HG03196 (cell line): Measurements from ENCODE around the gene MYOZ3.

Experiments used
- ATAC-seq: cut with Tn5 transposase; IDR thresholded peaks from one replicate; pipeline ENCODE4 v1.9.1; 2021; ENCODE audit not compliant: unreplicated experiment

Gene MYOZ3

GRCh38 chr5:150642567-150642927 lies 18.5 kb upstream of the MYOZ3 start:
- no peak for ATAC-seq

GRCh38 chr5:150642991-150643710 lies 17.9 kb upstream of the MYOZ3 start:
- ATAC-seq = no peak

- ATAC-seq = no peak
Measured at GRCh38 chr5:150644058-150644457, 17.0 kb upstream of the MYOZ3 start.

GRCh38 chr5:150644514-150644913 lies 16.5 kb upstream of the MYOZ3 start:
- ATAC-seq = no peak

- ATAC-seq = no peak
Measured at GRCh38 chr5:150645070-150645700, 15.9 kb upstream of the MYOZ3 start.

- ATAC-seq = no peak
Measured at GRCh38 chr5:150647275-150648251, 13.5 kb upstream of the MYOZ3 start.

- no peak for ATAC-seq
Measured at GRCh38 chr5:150648294-150649107, 12.6 kb upstream of the MYOZ3 start.

GRCh38 chr5:150649108-150650020 lies 11.7 kb upstream of the MYOZ3 start:
- ATAC-seq = no peak

GRCh38 chr5:150650021-150651006 lies 10.7 kb upstream of the MYOZ3 start:
- no peak for ATAC-seq

GRCh38 chr5:150651382-150651781 lies 9.7 kb upstream of the MYOZ3 start:
- no peak for ATAC-seq

GRCh38 chr5:150651924-150652671 lies 9.0 kb upstream of the MYOZ3 start:
- no peak for ATAC-seq

- ATAC-seq = no peak
Measured at GRCh38 chr5:150653145-150653761, 7.8 kb upstream of the MYOZ3 start.

GRCh38 chr5:150653762-150654556 lies 7.1 kb upstream of the MYOZ3 start:
- no peak for ATAC-seq

GRCh38 chr5:150655221-150655620 lies 5.8 kb upstream of the MYOZ3 start:
- ATAC-seq = no peak

GRCh38 chr5:150656191-150657132 lies 4.6 kb upstream of the MYOZ3 start:
- ATAC-seq = peak; percentile 77

GRCh38 chr5:150658121-150658520 lies 2.9 kb upstream of the MYOZ3 start:
- no peak for ATAC-seq
